ENCODE data around the gene DNAH5.

GRCh38 chr5:13658761-13659160, 285.7 kb downstream of the DNAH5 start:
- TF ChIP-seq ZNF384 (IDR thresholded peaks at IDR 0.05) (no peak), FOXM1 (IDR thresholded peaks at IDR 0.05; ENCODE audit: borderline replicate concordance) (no peak), ARNT (IDR thresholded peaks at IDR 0.05) (no peak), PKNOX1 (IDR thresholded peaks at IDR 0.05) (no peak), HDGF (IDR thresholded peaks at IDR 0.05; ENCODE audit: borderline replicate concordance) (no peak), TARDBP (IDR thresholded peaks at IDR 0.05) (no peak), BHLHE40 (IDR thresholded peaks at IDR 0.05; ENCODE audit: borderline replicate concordance) (no peak), ELF4 (IDR thresholded peaks at IDR 0.05) (no peak), SUZ12 (IDR thresholded peaks at IDR 0.05) (no peak), CTBP1 (IDR thresholded peaks at IDR 0.05; ENCODE audit: borderline replicate concordance) (no peak), SP1 (IDR thresholded peaks at IDR 0.05) (no peak), FOXK2 (IDR thresholded peaks at IDR 0.05) (no peak), NFRKB (IDR thresholded peaks at IDR 0.05) (no peak)
